ENCODE data around the gene CCDC51.

The CCDC51 gene

DNA sequence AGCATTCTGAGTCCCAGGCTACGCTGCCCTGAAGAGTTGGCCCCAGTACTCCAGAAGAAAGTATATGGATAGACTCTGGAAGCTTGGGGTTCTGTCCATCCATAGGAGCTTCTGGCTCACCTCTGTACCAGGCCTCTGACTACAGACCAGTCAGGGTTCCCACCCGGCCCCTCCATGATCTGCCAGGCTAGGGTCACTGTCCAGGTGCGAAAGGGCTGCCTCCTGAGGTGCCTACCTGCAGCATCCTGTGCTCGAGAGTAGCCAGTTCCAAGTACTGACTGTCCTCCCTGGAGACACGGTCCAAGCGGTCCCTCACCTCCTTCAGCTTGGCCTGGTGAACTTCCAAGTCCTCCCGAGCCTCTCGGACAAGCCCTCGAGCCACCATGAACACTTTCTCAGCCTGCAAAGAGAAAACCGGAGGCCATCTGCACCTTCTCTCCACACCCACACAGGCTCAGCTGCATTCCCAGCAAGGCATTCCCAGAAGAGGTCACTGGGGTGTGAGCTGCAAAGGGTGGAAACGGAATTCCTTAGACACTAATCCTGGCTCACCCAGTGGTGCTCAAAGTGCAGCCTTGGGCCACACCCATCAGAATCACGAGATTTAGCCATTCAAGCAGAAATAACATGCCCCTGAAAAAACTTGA lies 6.3 kb downstream of the CCDC51 start:
- peaks cover 4% of the 10 kb centered on the region for H3K79me2 ChIP-seq (ENCODE audit: low read length)
- H3K36me3 ChIP-seq (replicated peaks; ENCODE audit: low read depth, low read length), result peaks cover 23% of the 10 kb centered on the region
- no peak for TF ChIP-seq CTCF (IDR thresholded peaks at IDR 0.05; ENCODE audit: low read depth, low read length)
- TF ChIP-seq EZH2phosphoT487 (IDR thresholded peaks at IDR 0.05; ENCODE audit: low read depth), result no peak
- no peaks in the 10 kb centered on the region for H4K20me1 ChIP-seq (ENCODE audit: insufficient read depth, low read length)
- H3K27ac ChIP-seq (ENCODE audit: low read length), result no peak overlapping the region
- H2AFZ ChIP-seq (ENCODE audit: low read depth, low read length), result no peak overlapping the region
- H3K9me3 ChIP-seq (ENCODE audit: insufficient read depth, low read length), result no peaks in the 10 kb centered on the region
- no peak overlapping the region for H3K4me2 ChIP-seq (ENCODE audit: low read length)
- H3K27me3 ChIP-seq (ENCODE audit: low read depth, low read length), result no peaks in the 10 kb centered on the region
- H3K4me3 ChIP-seq (ENCODE audit: low read length), result no peak overlapping the region
- H3K4me1 ChIP-seq (ENCODE audit: low read length), result peaks cover 26% of the 10 kb centered on the region
- H3K9ac ChIP-seq (ENCODE audit: low read length), result no peak overlapping the region

- H3K27me3 ChIP-seq (ENCODE audit: low read depth, low read length), result no peaks in the 10 kb centered on the region
- H3K4me2 ChIP-seq (ENCODE audit: low read length), result no peak overlapping the region
- H3K9ac ChIP-seq (ENCODE audit: low read length), result no peak overlapping the region
- H2AFZ ChIP-seq (ENCODE audit: low read depth, low read length), result no peak overlapping the region
- H3K27ac ChIP-seq (ENCODE audit: low read length), result peak overlapping the region; percentile 8; the same call in 1 of the 2 replicates
- no peak overlapping the region for H3K4me3 ChIP-seq (ENCODE audit: low read length)
- H3K4me1 ChIP-seq (ENCODE audit: low read length), result peaks cover 25% of the 10 kb centered on the region
- TF ChIP-seq EZH2phosphoT487 (IDR thresholded peaks at IDR 0.05; ENCODE audit: low read depth) (no peak), CTCF (IDR thresholded peaks at IDR 0.05; ENCODE audit: low read depth, low read length) (peak; percentile 61)
- H4K20me1 ChIP-seq (ENCODE audit: insufficient read depth, low read length), result no peaks in the 10 kb centered on the region
- no peaks in the 10 kb centered on the region for H3K9me3 ChIP-seq (ENCODE audit: insufficient read depth, low read length)
- H3K79me2 ChIP-seq (ENCODE audit: low read length), result peaks cover 8% of the 10 kb centered on the region
- peaks cover 23% of the 10 kb centered on the region for H3K36me3 ChIP-seq (replicated peaks; ENCODE audit: low read depth, low read length)
Observed at GRCh38 chr3:48432411-48433371, 7.2 kb downstream of the CCDC51 start.

- peaks cover 23% of the 10 kb centered on the region for H3K36me3 ChIP-seq (replicated peaks; ENCODE audit: low read depth, low read length)
- TF ChIP-seq CTCF (IDR thresholded peaks at IDR 0.05; ENCODE audit: low read depth, low read length) (no peak), EZH2phosphoT487 (IDR thresholded peaks at IDR 0.05; ENCODE audit: low read depth) (no peak)
- no peak overlapping the region for H3K27ac ChIP-seq (ENCODE audit: low read length)
- H3K9me3 ChIP-seq (ENCODE audit: insufficient read depth, low read length), result no peaks in the 10 kb centered on the region
- peaks cover 19% of the 10 kb centered on the region for H3K79me2 ChIP-seq (ENCODE audit: low read length)
- no peak overlapping the region for H3K9ac ChIP-seq (ENCODE audit: low read length)
- no peaks in the 10 kb centered on the region for H3K27me3 ChIP-seq (ENCODE audit: low read depth, low read length)
- no peak overlapping the region for H3K4me2 ChIP-seq (ENCODE audit: low read length)
- H3K4me1 ChIP-seq (ENCODE audit: low read length), result peaks cover 32% of the 10 kb centered on the region
- H3K4me3 ChIP-seq (ENCODE audit: low read length), result no peak overlapping the region
- no peak overlapping the region for H2AFZ ChIP-seq (ENCODE audit: low read depth, low read length)
- H4K20me1 ChIP-seq (ENCODE audit: insufficient read depth, low read length), result no peaks in the 10 kb centered on the region
Observed at GRCh38 chr3:48431224-48432029, 8.5 kb downstream of the CCDC51 start.
